WTC11 (cell line): ENCODE results near the gene IGFBP2. TPM values are rescaled to one million over a fixed set of nuclear protein-coding genes. Genes with fewer than 3 reads are reported as not detected.

Experiments used
- ATAC-seq: fragments of 200-7000 bp; cut with Tn5 transposase; 2 replicates; pipeline ENCODE4 v1.10.0; 2021; ENCODE audit warnings: mild to moderate bottlenecking, moderate library complexity
- CTCF ChIA-PET: fragments of 300-600 bp; sonication (Branson Sonifier 250); formaldehyde crosslinking; loops from one replicate; lab custom pipeline; 2021; ENCODE audit warnings: antibody characterized with exemption; lab: Charles Lee
- POLR2A ChIA-PET: fragments of 350-600 bp; sonication (Branson Sonifier 250); formaldehyde crosslinking; loops from one replicate; lab custom pipeline; 2021; ENCODE audit warnings: antibody characterized with exemption; lab: Charles Lee
- DNase-seq: peaks from one replicate; pipeline ENCODE4 v3.0.0; 2021; ENCODE audit warnings: low spot score
- H3K27ac Mint-ChIP-seq: 2 replicates; pipeline ENCODE4 v1.8.0; 2021; ENCODE audit warnings: mixed read lengths
- H3K27me3 Mint-ChIP-seq: 2 replicates; pipeline ENCODE4 v1.8.0; 2021; ENCODE audit warnings: low read depth, mild to moderate bottlenecking, moderate library complexity, mixed read lengths
- H3K36me3 Mint-ChIP-seq: 2 replicates; pipeline ENCODE4 v1.8.0; 2021; ENCODE audit warnings: mixed read lengths
- H3K4me1 Mint-ChIP-seq: 2 replicates; pipeline ENCODE4 v1.8.0; 2022; ENCODE audit warnings: mixed read lengths
- H3K4me3 Mint-ChIP-seq: 2 replicates; pipeline ENCODE4 v1.8.0; 2021; ENCODE audit warnings: mild to moderate bottlenecking, moderate library complexity, mixed read lengths
- H3K9me3 Mint-ChIP-seq: 2 replicates; pipeline ENCODE4 v1.8.0; 2021; ENCODE audit warnings: mixed read lengths
- ARID4B ChIP-seq: sonication (generic); formaldehyde crosslinking; IDR thresholded peaks from 2 replicates; pipeline ENCODE4 v1.8.0; 2023; ENCODE audit warnings: missing genetic modification reagents, mild to moderate bottlenecking, borderline replicate concordance
- CBFB ChIP-seq: sonication (generic); formaldehyde crosslinking; IDR thresholded peaks from 2 replicates; pipeline ENCODE4 v1.8.1; 2022; ENCODE audit warnings: mild to moderate bottlenecking, low read depth, missing genetic modification reagents
- CDX4 ChIP-seq: fragments of 250-450 bp; sonication (Bioruptor Pico); IDR thresholded peaks from 2 replicates; pipeline ENCODE4 v1.9.0; 2021; ENCODE audit warnings: moderate library complexity, mild to moderate bottlenecking, inconsistent platforms, borderline replicate concordance
- CREB1 ChIP-seq: sonication (generic); formaldehyde crosslinking; IDR thresholded peaks from 2 replicates; pipeline ENCODE4 v1.8.0; 2023; ENCODE audit warnings: mild to moderate bottlenecking, missing genetic modification reagents
- CREM ChIP-seq: sonication (generic); formaldehyde crosslinking; IDR thresholded peaks from 2 replicates; pipeline ENCODE4 v1.8.1; 2022; ENCODE audit warnings: mild to moderate bottlenecking, missing genetic modification reagents, moderate library complexity
- CTCF ChIP-seq: fragments of 200-600 bp; IDR thresholded peaks from 2 replicates; pipeline ENCODE4 v1.8.0; 2022; ENCODE audit warnings: antibody characterized with exemption
- ESRRA ChIP-seq: sonication (generic); formaldehyde crosslinking; IDR thresholded peaks from 2 replicates; pipeline ENCODE4 v1.8.1; 2022; ENCODE audit warnings: mild to moderate bottlenecking, missing genetic modification reagents, borderline replicate concordance
- GRHL2 ChIP-seq: fragments of 250-450 bp; sonication (Bioruptor Pico); IDR thresholded peaks from 2 replicates; pipeline ENCODE4 v1.8.0; 2022; ENCODE audit warnings: mild to moderate bottlenecking, moderate library complexity; ENCODE audit not compliant: insufficient replicate concordance, severe bottlenecking
- HMGA2 ChIP-seq: fragments of 250-450 bp; sonication (Bioruptor Pico); IDR thresholded peaks from 2 replicates; pipeline ENCODE4 v1.4.0; 2021; ENCODE audit warnings: mild to moderate bottlenecking, moderate library complexity
- HMGXB4 ChIP-seq: sonication (generic); formaldehyde crosslinking; IDR thresholded peaks from 2 replicates; pipeline ENCODE4 v1.8.1; 2023; ENCODE audit warnings: mild to moderate bottlenecking, moderate library complexity, missing genetic modification reagents
- KAT7 ChIP-seq: sonication (generic); formaldehyde crosslinking; IDR thresholded peaks from 2 replicates; pipeline ENCODE4 v1.8.1; 2023; ENCODE audit warnings: missing genetic modification reagents, mild to moderate bottlenecking, borderline replicate concordance
- MAX ChIP-seq: sonication (generic); formaldehyde crosslinking; IDR thresholded peaks from 2 replicates; pipeline ENCODE4 v1.8.0; 2022; ENCODE audit warnings: mild to moderate bottlenecking, missing genetic modification reagents
- NFE2L1 ChIP-seq: sonication (generic); formaldehyde crosslinking; IDR thresholded peaks from 2 replicates; pipeline ENCODE4 v1.8.1; 2023; ENCODE audit warnings: missing genetic modification reagents
- NFYB ChIP-seq: sonication (generic); formaldehyde crosslinking; conservative IDR thresholded peaks from 2 replicates; pipeline ENCODE4 v1.8.0; 2022; ENCODE audit warnings: low read depth, missing genetic modification reagents
- NR3C1 ChIP-seq: sonication (generic); formaldehyde crosslinking; conservative IDR thresholded peaks from 2 replicates; pipeline ENCODE4 v1.8.1; 2023; ENCODE audit warnings: low read depth, mild to moderate bottlenecking, missing genetic modification reagents
- SP1 ChIP-seq: sonication (generic); formaldehyde crosslinking; conservative IDR thresholded peaks from 2 replicates; pipeline ENCODE4 v1.8.1; 2022; ENCODE audit warnings: missing genetic modification reagents
- ZBTB21 ChIP-seq: sonication (generic); formaldehyde crosslinking; IDR thresholded peaks from 2 replicates; pipeline ENCODE4 v1.8.1; 2023; ENCODE audit warnings: mild to moderate bottlenecking, missing genetic modification reagents, borderline replicate concordance
- ZNF219 ChIP-seq: sonication (generic); formaldehyde crosslinking; IDR thresholded peaks from 2 replicates; pipeline ENCODE4 v1.8.0; 2023; ENCODE audit warnings: missing genetic modification reagents, mild to moderate bottlenecking, borderline replicate concordance
- ZNF232 ChIP-seq: sonication (generic); formaldehyde crosslinking; IDR thresholded peaks from 2 replicates; pipeline ENCODE4 v1.8.0; 2022; ENCODE audit warnings: mild to moderate bottlenecking, missing genetic modification reagents
- ZNF317 ChIP-seq: sonication (generic); formaldehyde crosslinking; IDR thresholded peaks from 2 replicates; pipeline ENCODE4 v1.8.1; 2023; ENCODE audit warnings: low read depth, mild to moderate bottlenecking, moderate library complexity, missing genetic modification reagents, borderline replicate concordance
- ZNF423 ChIP-seq: fragments of 250-450 bp; sonication (Bioruptor Pico); IDR thresholded peaks from 2 replicates; pipeline ENCODE4 v2.1.2; 2022; ENCODE audit warnings: mild to moderate bottlenecking, moderate library complexity
- ZNF532 ChIP-seq: fragments of 250-450 bp; sonication (Bioruptor Pico); IDR thresholded peaks from 2 replicates; pipeline ENCODE4 v1.9.0; 2021; ENCODE audit warnings: mild to moderate bottlenecking, borderline replicate concordance
- total RNA-seq: library from RNA; stranded (reverse); gene quantifications from 3 replicates; pipeline ENCODE4 v1.2.3, GENCODE V29; 2021

The IGFBP2 gene
- total RNA-seq, 1 experiment from 2014 or later: 514 TPM

GRCh38 chr2:216666461-216667233 is 33.4 kb downstream of the IGFBP2 start:
- no peak overlapping the region for H3K27ac Mint-ChIP-seq
- peaks cover 16% of the 10 kb centered on the region for H3K36me3 Mint-ChIP-seq
- no peaks in the 10 kb centered on the region for H3K27me3 Mint-ChIP-seq
- H3K4me3 Mint-ChIP-seq: no peak overlapping the region
- H3K9me3 Mint-ChIP-seq: no peaks in the 10 kb centered on the region
- ChIA-PET POLR2A (interaction anchor here (0.6 kb wide), 1 partner anchor 48 kb away, joined by 3 read pairs; no protein-coding TSS in a partner anchor), CTCF (interaction anchor here (0.6 to 9.4 kb wide), 33 partner anchors 9 to 844 kb away, joined by 3 to 244 read pairs (median 4); partner anchors contain the start of gene IGFBP2)
- peaks cover 42% of the 10 kb centered on the region for H3K4me1 Mint-ChIP-seq
- ATAC-seq: peak; percentile 66
- DNase-seq: peak; percentile 89
- TF ChIP-seq HMGXB4 (CRISPR knock-in tag) (no peak), ESRRA (CRISPR knock-in tag) (no peak), NFE2L1 (0 out of 2 replicates have a peak, but pooled peaks have one; percentile 13), ZNF317 (CRISPR knock-in tag) (no peak), CTCF (peak; percentile 96), ARID4B (0 out of 2 replicates have a peak, but pooled peaks have one; percentile 44), KAT7 (CRISPR knock-in tag) (no peak), GRHL2 (CRISPR knock-in tag) (no peak), NR3C1 (CRISPR knock-in tag) (no peak), ZNF423 (CRISPR knock-in tag) (no peak), CREB1 (CRISPR knock-in tag) (peak; percentile 24; the same call in 1 of the 2 replicates), HMGA2 (no peak), NFYB (CRISPR knock-in tag) (no peak), ZNF232 (CRISPR knock-in tag) (no peak; the same call in 1 of the 2 replicates), CREM (CRISPR knock-in tag) (no peak), ZBTB21 (CRISPR knock-in tag) (no peak), MAX (peak; percentile 71; the same call in 1 of the 2 replicates), CBFB (0 out of 2 replicates have a peak, but pooled peaks have one; percentile 22), ZNF219 (CRISPR knock-in tag) (no peak), CDX4 (no peak), SP1 (CRISPR knock-in tag) (peak; percentile 31; the same call in 1 of the 2 replicates), ZNF532 (CRISPR knock-in tag) (0 out of 2 replicates have a peak, but pooled peaks have one; percentile 45)
